ENCODE results near the gene USF2. TPM values are rescaled to one million over a fixed set of nuclear protein-coding genes. Genes with fewer than 3 reads are reported as not detected.
A peak's percentile ranks its signal among the peaks of the same experiment; 100 is the strongest.

USF2 gene
- total and polyA plus RNA-seq, 4 donors, result 85.3 to 148 (median 104) TPM

DNA sequence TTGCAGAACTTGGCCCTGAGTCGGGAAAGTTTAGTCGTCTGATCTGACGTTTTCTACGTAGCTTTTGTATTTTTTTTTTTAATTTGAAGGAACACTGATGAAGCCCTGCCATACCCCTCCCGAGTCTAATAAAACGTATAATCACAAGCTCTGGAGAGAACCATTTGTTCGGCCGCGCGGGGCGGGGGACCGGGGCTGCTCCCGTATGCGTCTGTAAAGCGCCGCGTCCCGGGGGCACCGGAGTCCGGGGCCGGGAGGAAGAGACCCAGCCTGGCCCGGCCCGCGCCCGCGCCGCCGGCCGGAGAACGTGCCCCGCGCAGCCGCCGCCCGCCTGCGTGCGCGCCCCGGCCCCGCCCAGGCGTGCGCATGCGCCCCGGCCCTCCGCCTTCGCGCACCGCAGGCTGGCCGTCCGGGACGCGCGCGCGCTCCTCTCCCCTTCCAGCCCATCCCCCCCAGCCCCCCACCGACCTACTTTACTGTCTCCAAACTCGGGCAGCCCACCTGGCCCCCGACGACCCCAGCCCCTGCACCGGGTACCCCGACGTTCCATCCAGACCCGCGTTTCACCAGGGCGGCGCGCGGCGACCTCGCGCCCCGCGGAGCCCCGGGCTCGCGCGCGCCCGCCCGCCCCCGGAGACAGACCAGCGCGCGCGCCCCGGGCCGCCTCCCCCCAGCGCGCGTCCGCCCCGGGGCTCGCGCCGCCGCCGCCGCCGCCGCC, 785 bp upstream of the USF2 start:
- H3K36me3 ChIP-seq (ENCODE audit: control insufficient read depth in 1 of 2, insufficient read depth in 2 of 2, low read length in 1 of 2), result peaks cover 0 to 4% of the 10 kb centered on the region in 2 donors
- intact Hi-C loops (cut with DNase I), result loop anchor here (5.0 to 10.0 kb wide), 3 partner anchors 116 to 1893 kb away; partner anchors contain the start of genes CEBPG (in 1 of the 2), FXYD5 (in 1 of the 2) and FXYD7 (in 1 of the 2)
- no peaks in the 10 kb centered on the region for H3K9me3 ChIP-seq (ENCODE audit: control insufficient read depth, low read length)
- DNase-seq, result peak; percentile 83 to 90
- 0 to 1% methylated on average over 59 to 100 of the region's 100 CpGs for WGBS, 2 donors
- H3K27ac ChIP-seq (ENCODE audit: low read depth in 1 of 2, low read length in 2 of 2), result peak overlapping the region; percentile 28 to 77
- peak; percentile 82 for ATAC-seq (ENCODE audit: low FRiP score)
- no peaks in the 10 kb centered on the region for H3K4me1 ChIP-seq (ENCODE audit: control insufficient read depth in 1 of 2, insufficient read depth in 2 of 2, low read length in 2 of 2)
- no peaks in the 10 kb centered on the region for H3K27me3 ChIP-seq (ENCODE audit: control insufficient read depth in 1 of 2, insufficient read depth in 2 of 2, low read length in 1 of 2)
- peak overlapping the region; percentile 91 to 92 for H3K4me3 ChIP-seq (ENCODE audit: low read length in 2 of 2)

DNA sequence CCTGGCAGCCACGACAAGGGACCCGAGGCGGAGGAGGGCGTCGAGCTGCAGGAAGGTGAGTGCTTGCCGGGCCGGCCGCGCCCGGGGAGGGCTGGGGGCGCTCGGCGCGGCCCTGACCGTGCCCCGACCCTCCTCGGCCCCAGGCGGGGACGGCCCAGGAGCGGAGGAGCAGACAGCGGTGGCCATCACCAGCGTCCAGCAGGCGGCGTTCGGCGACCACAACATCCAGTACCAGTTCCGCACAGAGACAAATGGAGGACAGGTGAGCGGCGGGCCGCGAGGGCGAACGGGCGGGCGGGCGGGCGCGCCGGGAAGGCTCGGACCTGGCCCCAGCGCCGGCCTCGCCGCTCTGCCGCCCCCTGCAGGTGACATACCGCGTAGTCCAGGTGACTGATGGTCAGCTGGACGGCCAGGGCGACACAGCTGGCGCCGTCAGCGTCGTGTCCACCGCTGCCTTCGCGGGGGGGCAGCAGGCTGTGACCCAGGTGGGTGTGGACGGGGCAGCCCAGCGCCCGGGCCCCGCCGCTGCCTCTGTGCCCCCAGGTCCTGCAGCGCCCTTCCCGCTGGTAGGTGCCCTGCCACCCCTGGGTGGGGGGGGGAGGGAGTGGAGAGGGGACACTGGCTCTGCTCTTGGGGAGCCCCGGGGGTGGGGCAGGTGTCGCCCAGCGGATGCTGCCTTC, 816 bp downstream of the USF2 start:
- Histone ChIP-seq H3K36me3 (ENCODE audit: control insufficient read depth in 1 of 2, insufficient read depth in 2 of 2, low read length in 1 of 2) (peaks cover 0 to 6% of the 10 kb centered on the region in 2 donors), H3K27me3 (ENCODE audit: control insufficient read depth in 1 of 2, insufficient read depth in 2 of 2, low read length in 1 of 2) (no peaks in the 10 kb centered on the region), H3K9me3 (ENCODE audit: control insufficient read depth, low read length) (no peaks in the 10 kb centered on the region), H3K4me3 (ENCODE audit: low read length in 2 of 2) (peak overlapping the region; percentile 91 to 92), H3K4me1 (ENCODE audit: control insufficient read depth in 1 of 2, insufficient read depth in 2 of 2, low read length in 2 of 2) (no peaks in the 10 kb centered on the region), H3K27ac (ENCODE audit: low read depth in 1 of 2, low read length in 2 of 2) (peak overlapping the region in 1 of 2 donors; percentile 75)
- DNase-seq, result peak; percentile 91 to 93
- WGBS, 2 donors, result 2% methylated on average over 51 to 66 of the region's 66 CpGs
- peak; percentile 63 for ATAC-seq (ENCODE audit: low FRiP score)
- intact Hi-C loops (cut with DNase I), result loop anchor here (5.0 to 10.0 kb wide), 4 partner anchors 117 to 1895 kb away; partner anchors contain the start of genes CEBPG (in 1 of the 2), FXYD5 (in 1 of the 2), FXYD7 (in 1 of the 2) and KRTDAP (in 1 of the 2)

DNA sequence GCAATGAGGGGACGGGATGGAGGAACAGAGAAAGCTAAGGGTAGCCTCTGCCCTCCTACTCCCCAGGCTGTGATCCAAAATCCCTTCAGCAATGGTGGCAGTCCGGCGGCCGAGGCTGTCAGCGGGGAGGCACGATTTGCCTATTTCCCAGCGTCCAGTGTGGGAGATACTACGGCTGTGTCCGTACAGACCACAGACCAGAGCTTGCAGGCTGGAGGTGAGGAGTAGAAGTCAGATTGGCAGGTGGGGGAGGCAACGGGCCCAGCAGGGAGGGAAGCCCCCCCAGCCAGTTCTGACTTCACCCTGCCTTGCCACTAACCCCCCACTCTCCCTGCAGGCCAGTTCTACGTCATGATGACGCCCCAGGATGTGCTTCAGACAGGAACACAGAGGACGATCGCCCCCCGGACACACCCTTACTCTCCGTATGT, 1.6 kb downstream of the USF2 start:
- H3K9me3 ChIP-seq (ENCODE audit: control insufficient read depth, low read length), result no peaks in the 10 kb centered on the region
- 88 to 93% methylated on average over 16 of the region's 16 CpGs for WGBS, 2 donors
- no peak for DNase-seq
- no peaks in the 10 kb centered on the region for H3K27me3 ChIP-seq (ENCODE audit: control insufficient read depth in 1 of 2, insufficient read depth in 2 of 2, low read length in 1 of 2)
- no peak for ATAC-seq (ENCODE audit: low FRiP score)
- intact Hi-C loops (cut with DNase I), result loop anchor here in 1 of 2 donors (10.0 kb wide), 1 partner anchor 224 kb away; the partner anchor contains the start of gene KRTDAP
- H3K27ac ChIP-seq (ENCODE audit: low read depth in 1 of 2, low read length in 2 of 2), result no peak overlapping the region
- no peaks in the 10 kb centered on the region for H3K4me1 ChIP-seq (ENCODE audit: control insufficient read depth in 1 of 2, insufficient read depth in 2 of 2, low read length in 2 of 2)
- H3K4me3 ChIP-seq (ENCODE audit: low read length in 2 of 2), result no peak overlapping the region
- H3K36me3 ChIP-seq (ENCODE audit: control insufficient read depth in 1 of 2, insufficient read depth in 2 of 2, low read length in 1 of 2), result peaks cover 0 to 6% of the 10 kb centered on the region in 2 donors

DNA sequence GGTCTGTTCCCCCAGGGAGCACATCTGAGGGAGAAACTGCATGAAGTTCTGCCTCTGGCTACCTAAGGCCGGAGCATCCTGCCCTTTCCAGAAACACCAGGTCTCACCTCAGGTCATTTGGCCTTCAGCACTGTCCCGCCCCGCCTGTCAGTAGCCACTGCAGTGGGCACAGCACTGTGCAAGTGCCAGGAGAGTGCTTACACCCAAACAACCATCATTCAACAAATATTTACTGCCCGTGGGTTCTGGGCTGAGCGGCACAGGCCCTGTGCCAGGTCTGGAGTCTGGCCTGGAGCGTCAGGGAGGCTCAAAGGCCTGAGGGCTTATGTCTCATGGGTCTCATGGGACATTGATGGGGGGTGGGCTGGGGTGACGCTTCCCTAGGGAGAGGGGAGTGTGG, 2.8 kb downstream of the USF2 start:
- DNase-seq, result no peak
- Histone ChIP-seq H3K36me3 (ENCODE audit: control insufficient read depth in 1 of 2, insufficient read depth in 2 of 2, low read length in 1 of 2) (peaks cover 4 to 6% of the 10 kb centered on the region in 2 donors), H3K4me3 (ENCODE audit: low read length in 2 of 2) (no peak overlapping the region), H3K9me3 (ENCODE audit: control insufficient read depth, low read length) (no peaks in the 10 kb centered on the region), H3K27me3 (ENCODE audit: control insufficient read depth in 1 of 2, insufficient read depth in 2 of 2, low read length in 1 of 2) (no peaks in the 10 kb centered on the region), H3K4me1 (ENCODE audit: control insufficient read depth in 1 of 2, insufficient read depth in 2 of 2, low read length in 2 of 2) (no peaks in the 10 kb centered on the region), H3K27ac (ENCODE audit: low read depth in 1 of 2, low read length in 2 of 2) (no peak overlapping the region)
- intact Hi-C loops (cut with DNase I), result loop anchor here in 1 of 2 donors (10.0 kb wide), 1 partner anchor 223 kb away; the partner anchor contains the start of gene KRTDAP
- ATAC-seq (ENCODE audit: low FRiP score), result no peak
- 75 to 80% methylated on average over 7 of the region's 7 CpGs for WGBS, 2 donors

DNA sequence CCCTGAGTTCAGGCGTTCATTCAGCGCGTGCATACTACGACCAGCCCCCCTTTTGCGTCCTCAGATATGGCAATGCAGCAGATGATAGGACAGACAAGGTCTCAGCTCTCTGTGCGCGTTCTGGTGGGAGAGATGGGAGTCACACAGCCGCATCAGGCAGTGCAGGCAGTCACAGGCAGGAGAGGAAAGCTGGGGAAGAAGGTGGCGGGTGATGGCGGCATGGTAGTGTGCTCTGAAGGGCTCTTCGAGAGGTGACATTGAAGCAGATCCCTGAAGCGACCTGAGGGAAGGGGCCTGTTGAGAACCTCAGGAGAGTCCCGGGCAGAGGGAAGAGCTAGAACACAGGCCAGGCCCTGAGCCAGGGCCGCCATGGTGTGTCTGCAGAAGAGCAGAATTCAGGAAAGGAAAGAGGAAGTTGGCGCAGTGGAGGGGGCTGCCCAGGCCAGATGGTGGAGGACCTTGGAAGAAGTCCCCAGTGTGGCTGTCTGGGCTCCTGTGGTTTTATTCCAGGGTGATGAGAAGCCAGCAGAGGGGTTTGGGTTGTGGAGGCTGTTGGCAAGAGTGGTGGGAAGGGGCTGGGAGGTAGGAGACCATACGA, 3.5 kb downstream of the USF2 start:
- 91 to 92% methylated on average over 16 of the region's 16 CpGs for WGBS, 2 donors
- intact Hi-C loops (cut with DNase I), result loop anchor here in 1 of 2 donors (10.0 kb wide), 1 partner anchor 223 kb away; the partner anchor contains the start of gene KRTDAP
- DNase-seq (peak in 1 of 2 donors; percentile 76), ATAC-seq (ENCODE audit: low FRiP score) (no peak)
- no peaks in the 10 kb centered on the region for H3K27me3 ChIP-seq (ENCODE audit: control insufficient read depth in 1 of 2, insufficient read depth in 2 of 2, low read length in 1 of 2)
- H3K36me3 ChIP-seq (ENCODE audit: control insufficient read depth in 1 of 2, insufficient read depth in 2 of 2, low read length in 1 of 2), result peaks cover 6% of the 10 kb centered on the region in 2 donors
- H3K9me3 ChIP-seq (ENCODE audit: control insufficient read depth, low read length), result no peaks in the 10 kb centered on the region
- H3K4me1 ChIP-seq (ENCODE audit: control insufficient read depth in 1 of 2, insufficient read depth in 2 of 2, low read length in 2 of 2), result no peaks in the 10 kb centered on the region
- no peak overlapping the region for H3K4me3 ChIP-seq (ENCODE audit: low read length in 2 of 2)
- H3K27ac ChIP-seq (ENCODE audit: low read depth in 1 of 2, low read length in 2 of 2), result no peak overlapping the region

DNA sequence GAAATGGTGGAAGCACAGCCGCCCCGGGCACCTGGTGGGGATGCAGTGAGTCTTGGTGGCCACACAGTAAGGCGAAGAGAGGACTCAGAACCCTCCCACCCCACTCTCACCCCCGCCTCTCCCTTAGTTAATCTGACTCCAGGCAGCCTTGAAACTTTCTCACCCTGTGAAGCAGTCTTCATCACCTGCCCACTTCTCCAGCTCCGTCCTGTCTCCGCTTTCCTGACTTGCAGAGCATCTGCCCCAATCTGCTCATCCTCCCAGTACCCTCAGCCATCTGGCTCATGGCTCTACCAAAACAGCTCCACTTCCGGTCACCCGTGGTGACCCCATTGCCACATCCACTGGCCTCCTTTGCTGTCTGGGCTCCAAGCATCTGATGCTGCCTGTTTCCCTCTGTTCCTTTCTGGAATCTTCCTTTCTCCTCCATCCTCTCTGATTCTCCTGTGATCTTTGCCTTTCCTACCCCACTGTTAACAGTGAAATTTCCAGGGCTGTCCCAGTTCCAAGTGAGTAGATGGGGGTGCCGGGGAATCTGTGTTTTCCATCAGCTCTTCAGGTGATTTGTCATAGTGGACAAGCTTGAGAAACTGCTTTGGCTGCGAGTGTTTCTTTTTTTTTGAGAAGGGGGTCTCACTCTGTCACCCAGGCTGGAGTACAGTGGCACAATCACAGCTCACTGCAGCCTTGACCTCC, 4.3 kb downstream of the USF2 start:
- H3K36me3 ChIP-seq (ENCODE audit: control insufficient read depth in 1 of 2, insufficient read depth in 2 of 2, low read length in 1 of 2), result peaks cover 6% of the 10 kb centered on the region in 2 donors
- H3K27ac ChIP-seq (ENCODE audit: low read depth in 1 of 2, low read length in 2 of 2), result no peak overlapping the region

DNA sequence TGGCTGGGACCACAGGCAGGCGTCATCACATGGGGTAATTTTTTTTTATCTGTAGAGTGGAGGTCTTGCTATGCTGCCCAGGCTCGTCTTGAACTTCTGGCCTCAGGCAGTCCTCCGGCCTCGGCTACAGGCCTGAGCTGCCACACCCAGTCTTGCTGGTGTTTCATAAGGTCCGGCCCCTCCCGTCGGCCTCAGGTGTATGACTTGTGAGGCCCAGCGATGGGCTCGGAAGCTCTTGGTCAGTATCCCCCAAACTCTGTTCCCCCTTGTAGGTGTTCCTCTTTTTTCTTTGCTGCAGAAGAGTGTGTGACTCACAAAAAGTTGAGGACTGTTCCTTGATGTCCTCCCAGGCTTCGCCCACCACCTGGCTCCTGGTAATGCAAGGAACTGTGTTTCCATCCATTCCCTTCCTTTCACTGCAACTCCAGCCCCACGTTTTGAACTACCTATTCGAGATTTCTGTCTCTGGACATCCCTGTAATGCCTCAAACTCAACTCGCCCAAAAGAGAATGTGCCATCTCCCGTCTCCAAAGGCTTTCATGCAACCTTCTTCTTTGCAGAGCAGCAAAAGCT, 5.0 kb downstream of the USF2 start:
- Histone ChIP-seq H3K27me3 (ENCODE audit: control insufficient read depth in 1 of 2, insufficient read depth in 2 of 2, low read length in 1 of 2) (no peaks in the 10 kb centered on the region), H3K36me3 (ENCODE audit: control insufficient read depth in 1 of 2, insufficient read depth in 2 of 2, low read length in 1 of 2) (peaks cover 6 to 8% of the 10 kb centered on the region in 2 donors), H3K27ac (ENCODE audit: low read depth in 1 of 2, low read length in 2 of 2) (no peak overlapping the region), H3K4me3 (ENCODE audit: low read length in 2 of 2) (no peak overlapping the region), H3K4me1 (ENCODE audit: control insufficient read depth in 1 of 2, insufficient read depth in 2 of 2, low read length in 2 of 2) (no peaks in the 10 kb centered on the region), H3K9me3 (ENCODE audit: control insufficient read depth, low read length) (no peaks in the 10 kb centered on the region)
- DNase-seq (no peak), ATAC-seq (ENCODE audit: low FRiP score) (no peak)
- intact Hi-C loops (cut with DNase I), result loop anchor here in 1 of 2 donors (10.0 kb wide), 1 partner anchor 221 kb away; the partner anchor contains the start of gene KRTDAP
- WGBS, 2 donors, result 73 to 78% methylated on average over 14 of the region's 14 CpGs

More for the DNA sequence above, 4.3 kb downstream of the USF2 start:
- 77 to 78% methylated on average over 10 of the region's 10 CpGs for WGBS, 2 donors
- H3K27me3 ChIP-seq (ENCODE audit: control insufficient read depth in 1 of 2, insufficient read depth in 2 of 2, low read length in 1 of 2), result no peaks in the 10 kb centered on the region
- no peaks in the 10 kb centered on the region for H3K4me1 ChIP-seq (ENCODE audit: control insufficient read depth in 1 of 2, insufficient read depth in 2 of 2, low read length in 2 of 2)
- intact Hi-C loops (cut with DNase I), result loop anchor here in 1 of 2 donors (10.0 kb wide), 1 partner anchor 222 kb away; the partner anchor contains the start of gene KRTDAP
- no peak overlapping the region for H3K4me3 ChIP-seq (ENCODE audit: low read length in 2 of 2)
- no peaks in the 10 kb centered on the region for H3K9me3 ChIP-seq (ENCODE audit: control insufficient read depth, low read length)
- no peak for DNase-seq
- no peak for ATAC-seq (ENCODE audit: low FRiP score)

Measured in aorta (tissue), 5 donors.